OCI-LY7 (cell line): Measurements from ENCODE around the gene DPF3. TPM values are rescaled to one million over a fixed set of nuclear protein-coding genes. Genes with fewer than 3 reads are reported as not detected.

Experiments
- BruUV-seq: library from RNA; stranded (reverse); fragments of 400-500 nt; replicated peaks from 2 replicates; lab custom pipeline; 2021; lab: Mats Ljungman, UMichigan
- CTCF ChIA-PET: fragments of 300-600 bp; sonication (Branson Sonifier 250); formaldehyde crosslinking; loops from one replicate; lab custom pipeline; 2022; ENCODE audit warnings: antibody characterized with exemption; ENCODE audit not compliant: unreplicated experiment; lab: Charles Lee
- POLR2A ChIA-PET: fragments of 300-600 bp; sonication (Branson Sonifier 250); formaldehyde crosslinking; loops from one replicate; lab custom pipeline; 2022; ENCODE audit warnings: antibody characterized with exemption; lab: Charles Lee
- DNase-seq: peaks from one replicate; pipeline ENCODE4 v3.0.0-alpha.2; 2015; ENCODE audit warnings: low spot score
- H2AFZ ChIP-seq: fragments of 200-600 bp; sonication (generic), shearing (Covaris generic); 2 replicates; pipeline ENCODE4 v1.6.1; 2014; ENCODE audit warnings: mild to moderate bottlenecking, antibody characterized with exemption, low read length, moderate library complexity
- H3K27ac ChIP-seq: fragments of 200-600 bp; sonication (generic); 2 replicates; pipeline ENCODE4 v1.5.1; 2014; ENCODE audit warnings: mixed run types, low read depth, mild to moderate bottlenecking, moderate library complexity, low read length, inconsistent platforms; ENCODE audit not compliant: poor library complexity, severe bottlenecking
- H3K36me3 ChIP-seq: fragments of 200-600 bp; sonication (generic); 2 replicates; pipeline ENCODE4 v1.6.1; 2014; ENCODE audit warnings: mild to moderate bottlenecking, antibody characterized with exemption, low read length, moderate library complexity, mixed read lengths; ENCODE audit not compliant: insufficient read depth
- H3K4me1 ChIP-seq: fragments of 200-600 bp; sonication (generic); 2 replicates; pipeline ENCODE4 v1.5.1; 2014; ENCODE audit warnings: mild to moderate bottlenecking, low read length; ENCODE audit not compliant: insufficient read depth, poor library complexity, severe bottlenecking
- H3K4me2 ChIP-seq: fragments of 200-600 bp; sonication (generic); 2 replicates; pipeline ENCODE4 v1.6.1; 2014; ENCODE audit warnings: mild to moderate bottlenecking, low read length
- H3K4me3 ChIP-seq: fragments of 200-600 bp; sonication (generic); 2 replicates; pipeline ENCODE4 v1.5.1; 2014; ENCODE audit warnings: mild to moderate bottlenecking, low read depth, low read length; ENCODE audit not compliant: poor library complexity, severe bottlenecking
- H3K79me2 ChIP-seq: fragments of 200-600 bp; sonication (generic); 2 replicates; pipeline ENCODE4 v1.6.1; 2016; ENCODE audit warnings: low read depth, mild to moderate bottlenecking, low read length, moderate library complexity, mixed read lengths; ENCODE audit not compliant: insufficient read depth
- H3K9me2 ChIP-seq: fragments of 200-600 bp; sonication (generic); 2 replicates; pipeline ENCODE4 v1.6.1; 2016; ENCODE audit warnings: mild to moderate bottlenecking, low read length, mixed read lengths; ENCODE audit not compliant: insufficient read depth
- H3K9me3 ChIP-seq: fragments of 200-600 bp; sonication (generic); 2 replicates; pipeline ENCODE4 v1.6.1; 2014; ENCODE audit warnings: mild to moderate bottlenecking, mixed run types, low read length, mixed read lengths
- H4K20me1 ChIP-seq: fragments of 200-600 bp; sonication (generic); 2 replicates; pipeline ENCODE4 v1.6.1; 2014; ENCODE audit warnings: mild to moderate bottlenecking, antibody characterized with exemption, low read length, moderate library complexity, mixed read lengths; ENCODE audit not compliant: insufficient read depth
- CTCF ChIP-seq: fragments of 200-600 bp; sonication (generic); conservative IDR thresholded peaks from 2 replicates; pipeline ENCODE4 v1.5.1; 2014; ENCODE audit warnings: mild to moderate bottlenecking, antibody characterized with exemption, low read length, moderate library complexity, mixed read lengths
- EZH2phosphoT487 ChIP-seq: fragments of 200-600 bp; sonication (generic); IDR thresholded peaks from 2 replicates; pipeline ENCODE4 v1.6.1; 2018; ENCODE audit warnings: low read depth, borderline replicate concordance, mild to moderate bottlenecking, mixed run types, antibody characterized with exemption, low read length, moderate library complexity, mixed read lengths
- intact Hi-C: fragments of 100-400 bp; cut with micrococcal nuclease; formaldehyde crosslinking; loops from one replicate; pipeline ENCODE4 v1.10.0; 2022; ENCODE audit not compliant: unreplicated experiment
- total RNA-seq, 2 experiments: library from RNA; depleted of rRNA in 1 of 2; stranded (reverse); fragments of >200 nt in 1 of 2; shearing (Covaris generic) in 1 of 2; gene quantifications; 2 replicates each; pipeline ENCODE4 v1.2.3, GENCODE V29; 2014 to 2022

The DPF3 gene
- total RNA-seq, 2 experiments from 2014 or later: 0.42 TPM; not detected in 1

- no peak overlapping the region for H3K4me2 ChIP-seq
- H3K36me3 ChIP-seq: no peaks in the 10 kb centered on the region
- DNase-seq: no peak
- H3K9me3 ChIP-seq: no peaks in the 10 kb centered on the region
- TF ChIP-seq EZH2phosphoT487 (no peak), CTCF (no peak)
- no TSS peak for BruUV-seq
- CTCF ChIA-PET: no interaction called here
- H3K4me1 ChIP-seq: no peaks in the 10 kb centered on the region
- H4K20me1 ChIP-seq: no peaks in the 10 kb centered on the region
- H3K4me3 ChIP-seq: no peak overlapping the region
- intact Hi-C loops: no loop called here
- H2AFZ ChIP-seq: no peak overlapping the region
- H3K79me2 ChIP-seq: no peaks in the 10 kb centered on the region
- no peak overlapping the region for H3K27ac ChIP-seq
- H3K9me2 ChIP-seq: no peaks in the 10 kb centered on the region
- POLR2A ChIA-PET: interaction anchor here (0.6 kb wide), 1 partner anchor 33 kb away, joined by 3 read pairs; no protein-coding TSS in a partner anchor
Measured at GRCh38 chr14:72863216-72864006, 30.5 kb downstream of the DPF3 start.

- TF ChIP-seq EZH2phosphoT487 (no peak), CTCF (no peak)
- Histone ChIP-seq H3K36me3 (no peaks in the 10 kb centered on the region), H4K20me1 (no peaks in the 10 kb centered on the region), H3K27ac (no peak overlapping the region), H3K4me2 (no peak overlapping the region), H3K4me1 (no peaks in the 10 kb centered on the region), H3K9me3 (no peaks in the 10 kb centered on the region), H3K4me3 (no peak overlapping the region), H2AFZ (no peak overlapping the region), H3K9me2 (no peaks in the 10 kb centered on the region), H3K79me2 (no peaks in the 10 kb centered on the region)
- CTCF ChIA-PET: no interaction called here
- intact Hi-C loops: no loop called here
- BruUV-seq: no TSS peak
- DNase-seq: no peak
- POLR2A ChIA-PET: no interaction called here
Measured at GRCh38 chr14:72856530-72857266, 37.2 kb downstream of the DPF3 start.
